Measurements from ENCODE around the gene RBM39. TPM values are rescaled to one million over a fixed set of nuclear protein-coding genes. Genes with fewer than 3 reads are reported as not detected.

RBM39 gene
- total and polyA plus RNA-seq, 2 of the 8 experiments (the other 6 are each of a cell fraction or from before 2014, with no cell fraction given), result 78.0 to 219 TPM

GRCh38 chr20:35743693-35744491, 1.8 kb upstream of the RBM39 start (continued):
- TF ChIP-seq HDAC2 (IDR thresholded peaks at IDR 0.05; ENCODE audit: borderline replicate concordance in 1 of 2, low read depth in 2 of 2, low read length in 2 of 2) (no peak), RNF2 (IDR thresholded peaks at IDR 0.05; ENCODE audit: borderline replicate concordance, low read depth, low read length, missing control alignments, poor library complexity, severe bottlenecking) (no peak), CREB1 (IDR thresholded peaks at IDR 0.05) (no peak), CHD2 (IDR thresholded peaks at IDR 0.05; ENCODE audit: low read length) (no peak)
- TF ChIP-seq, protein P1, sequence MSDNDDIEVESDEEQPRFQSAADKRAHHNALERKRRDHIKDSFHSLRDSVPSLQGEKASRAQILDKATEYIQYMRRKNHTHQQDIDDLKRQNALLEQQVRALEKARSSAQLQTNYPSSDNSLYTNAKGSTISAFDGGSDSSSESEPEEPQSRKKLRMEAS (IDR thresholded peaks at IDR 0.05), result no peak
